Measurements from ENCODE around the gene VAV2. TPM values are rescaled to one million over a fixed set of nuclear protein-coding genes. Genes with fewer than 3 reads are reported as not detected.

Gene VAV2
- total and polyA plus RNA-seq, 9 of the 15 experiments (the other 6 are each of a cell fraction or from before 2014, with no cell fraction given): 0.01 to 2.7 (median 1.0) TPM; not detected in 1

- TF ChIP-seq ARID4B (CRISPR knock-in tag; IDR thresholded peaks at IDR 0.05): no peak
- no peak for TF ChIP-seq NR4A1 (CRISPR knock-in tag; IDR thresholded peaks at IDR 0.05)
- TF ChIP-seq NR4A1 (tag; IDR thresholded peaks at IDR 0.05): no peak
- no peak for TF ChIP-seq POLR3G (IDR thresholded peaks at IDR 0.05; ENCODE audit: extremely low read depth, insufficient read length, insufficient replicate concordance)
- TF ChIP-seq SMAD3 (CRISPR knock-in tag; conservative IDR thresholded peaks at IDR 0.05): no peak
- no peak for TF ChIP-seq HMGN3 (IDR thresholded peaks at IDR 0.05; ENCODE audit: borderline replicate concordance, extremely low read depth, insufficient read length, low read depth, low read length)
- no peak for TF ChIP-seq ZNF224 (CRISPR knock-in tag; IDR thresholded peaks at IDR 0.05)
- TF ChIP-seq MAFG (tag; conservative IDR thresholded peaks at IDR 0.05): no peak
- TF ChIP-seq SRF (CRISPR knock-in tag; IDR thresholded peaks at IDR 0.05): no peak
- no peak for TF ChIP-seq BDP1 (IDR thresholded peaks at IDR 0.05; ENCODE audit: insufficient read depth, insufficient read length)
- TF ChIP-seq NR2C2 (CRISPR knock-in tag; IDR thresholded peaks at IDR 0.05): no peak
- no peak for TF ChIP-seq NR2C2 (tag; IDR thresholded peaks at IDR 0.05)
- TF ChIP-seq MYBL2 (IDR thresholded peaks at IDR 0.05; ENCODE audit: low read depth): no peak
- TF ChIP-seq MYBL2 (CRISPR knock-in tag; IDR thresholded peaks at IDR 0.05; ENCODE audit: borderline replicate concordance): no peak
- TF ChIP-seq POLR2H (tag; IDR thresholded peaks at IDR 0.05; ENCODE audit: low read depth): no peak
- TF ChIP-seq BRD4 (IDR thresholded peaks at IDR 0.05): no peak
Observed at GRCh38 chr9:134027561-134027960, 35.4 kb upstream of the VAV2 start (continued).

All from K562 (cell line).